ENCODE measurements around the gene AMZ1. TPM values are rescaled to one million over a fixed set of nuclear protein-coding genes. Genes with fewer than 3 reads are reported as not detected.
A peak's percentile ranks its signal among the peaks of the same experiment; 100 is the strongest.
"Not testable (repeated sequence)": the region's sequence is repeated elsewhere in the genome, so short reads cannot be mapped to it uniquely, and the experiment has no call there.

Gene AMZ1
- total RNA-seq, 2 donors from 2014 or later, result 0.27 to 0.34 TPM

GRCh38 chr7:2663960-2664359 lies 24.0 kb upstream of the AMZ1 start:
- DNase-seq (peak; percentile 24), ATAC-seq (no peak)
- intact Hi-C loops (cut with DNase I), result no loop called here

DNA sequence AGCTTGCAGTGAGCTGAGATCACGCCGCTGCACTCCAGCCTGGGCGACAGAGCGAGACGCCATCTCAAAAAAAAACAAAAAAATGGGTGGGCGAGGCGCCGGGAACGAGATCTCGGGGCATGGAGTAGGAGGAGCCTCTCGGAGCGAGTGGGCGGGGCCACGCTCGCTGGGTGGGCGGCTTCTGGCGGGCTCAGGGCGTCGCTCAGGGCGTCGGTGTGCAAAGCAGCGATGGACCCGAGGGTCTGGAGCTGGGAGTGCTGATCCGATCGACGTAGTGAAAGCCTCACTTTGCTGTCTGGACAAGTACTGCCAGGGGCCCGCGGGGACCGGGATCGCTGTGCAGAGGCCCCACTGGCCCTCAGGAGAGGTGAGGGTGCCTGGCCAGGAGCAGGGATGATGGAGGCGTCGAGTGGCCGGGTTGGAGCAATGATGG lies 22.6 kb upstream of the AMZ1 start:
- ATAC-seq, result no peak
- DNase-seq, result peak; percentile 35
- intact Hi-C loops (cut with DNase I), result no loop called here

DNA sequence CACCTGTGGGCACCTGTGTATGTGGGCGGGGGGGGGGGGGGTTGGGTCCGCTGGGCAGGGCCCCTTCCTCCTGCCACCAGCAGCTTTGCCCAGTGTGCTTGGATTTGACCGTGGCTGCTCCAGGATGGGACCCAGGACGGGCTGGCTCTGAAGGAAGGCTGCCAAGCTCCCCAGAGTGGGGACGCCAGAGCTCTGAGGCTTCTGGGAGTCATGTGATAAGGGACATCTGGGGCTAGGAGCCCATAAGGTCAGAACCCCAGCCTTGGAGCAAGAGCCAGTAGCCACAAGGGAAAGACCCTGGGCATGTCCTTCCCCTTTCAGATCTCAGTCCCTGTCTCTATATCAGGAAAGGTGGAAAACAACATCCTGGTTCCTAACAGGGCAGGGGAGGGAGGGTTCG lies 21.8 kb upstream of the AMZ1 start:
- intact Hi-C loops (cut with DNase I), result no loop called here
- DNase-seq, result no peak
- ATAC-seq, result no peak

GRCh38 chr7:2666588-2667250 lies 21.3 kb upstream of the AMZ1 start:
- intact Hi-C loops (cut with DNase I), result no loop called here
- DNase-seq (no peak), ATAC-seq (no peak)

DNA sequence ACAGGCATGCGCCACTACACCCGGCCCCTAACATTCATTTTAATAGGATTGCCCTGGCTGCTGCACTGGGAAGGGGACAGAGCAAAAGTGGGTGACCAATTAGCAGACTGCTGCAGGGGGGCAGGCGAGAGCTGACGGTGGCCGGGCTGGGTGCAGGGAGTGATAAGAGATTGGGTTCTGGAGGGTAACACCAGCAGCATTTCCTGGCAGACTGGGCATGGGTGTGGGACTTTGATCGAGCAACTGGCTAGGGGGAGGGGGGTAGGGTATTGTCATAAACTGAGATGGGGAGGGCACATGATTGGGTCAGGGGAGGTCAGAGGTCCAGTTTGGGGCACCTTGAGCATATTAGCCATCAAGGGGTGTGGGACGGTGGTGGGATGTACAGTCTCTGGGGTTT lies 20.2 kb upstream of the AMZ1 start:
- no peak for DNase-seq
- no peak for ATAC-seq
- intact Hi-C loops (cut with DNase I), result no loop called here

GRCh38 chr7:2668401-2668800 lies 19.6 kb upstream of the AMZ1 start:
- intact Hi-C loops (cut with DNase I), result no loop called here
- DNase-seq (no peak), ATAC-seq (no peak)

GRCh38 chr7:2670171-2670570 lies 17.8 kb upstream of the AMZ1 start:
- intact Hi-C loops (cut with DNase I), result no loop called here
- no peak for ATAC-seq
- no peak for DNase-seq

DNA sequence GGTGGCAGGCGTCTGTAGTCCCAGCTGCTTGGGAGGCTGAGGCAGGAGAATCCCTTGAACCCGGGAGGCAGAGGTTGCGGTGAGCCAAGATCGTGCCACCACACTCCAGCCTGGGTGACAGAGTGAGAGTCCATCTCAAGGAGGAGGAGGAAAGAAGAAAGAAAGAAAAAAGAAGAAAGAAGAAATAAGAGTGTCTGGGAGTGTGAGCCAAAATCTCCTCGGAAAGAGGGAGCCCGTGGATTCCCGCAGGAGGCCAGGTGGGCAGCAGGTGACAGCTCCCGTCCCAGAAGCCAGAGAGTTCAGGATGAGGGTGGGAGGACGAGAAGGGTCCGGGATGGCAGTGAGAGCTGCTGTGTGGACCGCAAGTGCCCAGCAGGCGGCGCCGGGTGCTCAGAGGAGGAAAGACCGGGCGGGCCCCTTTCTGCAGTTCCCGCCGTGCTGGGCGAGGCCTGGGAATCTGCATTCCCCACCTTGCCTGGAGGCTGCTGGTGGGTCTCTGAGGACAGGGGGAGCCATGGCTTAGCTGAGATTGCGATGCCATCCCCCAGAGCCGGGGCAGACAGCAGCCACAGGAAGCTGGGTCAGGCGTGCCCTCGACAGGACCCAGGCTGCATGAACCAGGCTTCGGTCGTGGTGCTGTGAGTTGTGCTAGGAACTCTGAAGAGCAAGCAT lies 17.1 kb upstream of the AMZ1 start:
- intact Hi-C loops (cut with DNase I), result no loop called here
- DNase-seq (peak; percentile 81), ATAC-seq (peak; percentile 74 to 78)

DNA sequence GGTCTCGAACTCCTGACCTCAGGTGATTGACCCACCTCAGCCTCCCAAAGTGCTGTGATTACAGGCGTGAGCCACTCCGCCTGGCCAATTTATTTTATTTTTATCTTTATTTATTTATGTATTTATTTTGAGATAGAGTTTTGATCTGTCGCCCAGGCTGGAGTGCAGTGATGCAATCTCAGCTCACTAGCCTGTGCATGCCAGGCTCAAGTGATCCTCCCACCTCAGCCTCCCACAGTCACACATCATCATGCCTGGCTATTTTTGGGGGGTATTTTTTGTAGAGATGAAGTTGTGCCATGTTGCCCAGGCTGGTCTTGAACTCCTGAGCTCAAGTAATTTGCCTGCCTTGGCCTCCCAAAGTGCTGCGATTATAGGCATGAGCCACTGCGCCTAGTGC lies 14.8 kb upstream of the AMZ1 start:
- intact Hi-C loops (cut with DNase I); DNase-seq; ATAC-seq: not testable (repeated sequence)

- intact Hi-C loops (cut with DNase I), result no loop called here
- DNase-seq (no peak), ATAC-seq (no peak)
These were observed 14.1 kb upstream of the AMZ1 start for GRCh38 chr7:2673934-2674333.

- ATAC-seq, result no peak
- intact Hi-C loops (cut with DNase I), result no loop called here
- no peak for DNase-seq
These were observed 12.7 kb upstream of the AMZ1 start for GRCh38 chr7:2675256-2675764.

- ATAC-seq; intact Hi-C loops (cut with DNase I): not testable (repeated sequence)
- DNase-seq, result peak; percentile 18
These were observed 11.4 kb upstream of the AMZ1 start for GRCh38 chr7:2676576-2676975.

- not testable (repeated sequence) for ATAC-seq
These were observed 9.5 kb upstream of the AMZ1 start for GRCh38 chr7:2678454-2678853.

DNA sequence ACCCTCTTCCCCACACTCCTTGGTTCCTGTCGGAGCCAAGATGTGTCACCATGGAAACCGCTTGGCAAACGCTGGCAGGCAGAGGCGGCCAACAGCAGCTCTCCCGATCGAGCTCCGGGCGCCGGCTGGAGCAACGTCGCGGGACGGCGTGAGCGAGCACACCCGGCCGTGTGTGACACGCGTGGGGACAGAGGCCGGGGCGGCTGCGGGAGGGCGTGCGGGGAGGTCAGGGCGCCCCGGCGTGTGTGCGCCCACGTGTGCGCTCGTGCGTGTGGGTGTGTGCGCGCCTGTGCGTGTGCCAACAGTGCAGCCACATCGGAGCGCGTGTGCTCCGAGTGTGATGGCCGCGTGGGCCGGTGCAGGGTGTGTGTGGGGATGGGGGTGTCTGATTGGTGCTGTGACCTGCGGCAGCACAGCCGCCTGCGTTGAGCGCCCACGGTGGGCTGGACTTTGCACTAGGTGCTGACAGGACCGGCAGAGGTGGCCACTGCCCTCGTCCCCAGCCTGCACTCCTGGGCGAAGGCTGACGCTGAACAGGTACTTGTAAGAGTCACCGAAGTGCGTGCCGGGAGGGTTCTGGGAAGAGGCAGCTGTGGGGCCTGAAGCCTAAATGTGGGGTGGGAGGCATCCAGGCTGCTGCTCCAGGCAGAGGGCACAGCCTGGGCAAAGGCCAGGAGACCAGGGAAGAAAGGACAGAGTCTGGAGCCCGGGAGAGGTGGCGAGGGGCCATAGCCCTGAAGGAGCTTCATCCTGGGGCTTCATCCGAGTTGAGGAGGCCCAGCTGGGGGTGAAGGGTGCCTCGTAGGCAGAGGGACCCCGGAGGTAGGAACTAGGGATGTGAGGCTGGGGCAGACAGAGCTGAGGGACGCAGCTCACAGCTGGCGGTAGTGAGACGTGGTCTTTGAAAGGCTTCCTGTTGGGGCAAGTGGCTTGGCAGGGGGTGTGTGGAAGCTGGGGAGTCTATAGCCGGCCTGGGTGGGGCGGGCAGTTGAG lies 8.6 kb upstream of the AMZ1 start:
- intact Hi-C loops (cut with DNase I), result loop anchor here (5.0 to 10.0 kb wide), 3 partner anchors 112 to 235 kb away; partner anchors contain the start of gene GRIFIN (in 1 of the 2)
- ATAC-seq, result peak in 1 of 2 donors; percentile 66
- peak; percentile 12 for DNase-seq

More at GRCh38 chr7:2678454-2678853, 9.5 kb upstream of the AMZ1 start:
- peak; percentile 4 for DNase-seq
- intact Hi-C loops (cut with DNase I), result not testable (repeated sequence)

DNA sequence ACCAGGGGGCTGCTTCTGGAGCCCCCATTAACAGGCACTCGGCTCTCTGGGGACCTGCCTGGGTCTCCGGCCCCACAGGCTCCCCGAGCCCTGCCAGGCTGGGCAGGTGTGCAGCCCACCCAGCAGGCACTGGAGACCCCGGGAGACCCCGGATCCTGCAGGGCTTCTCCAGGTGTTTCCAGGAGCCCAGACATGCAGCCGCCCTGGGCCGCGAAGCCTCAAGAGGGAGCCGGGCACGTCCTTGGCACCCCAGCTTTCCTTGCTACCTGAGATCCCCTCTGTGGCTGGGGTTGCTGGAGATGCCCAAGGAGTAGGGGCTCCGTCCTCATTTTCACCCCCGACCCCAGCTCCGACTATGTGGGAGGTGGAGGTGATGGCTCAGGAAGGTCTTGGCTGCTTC lies 7.7 kb upstream of the AMZ1 start:
- ATAC-seq, result no peak
- DNase-seq, result peak; percentile 15
- intact Hi-C loops (cut with DNase I), result loop anchor here (5.0 to 10.0 kb wide), 3 partner anchors 113 to 235 kb away; partner anchors contain the start of gene GRIFIN (in 1 of the 2)

GRCh38 chr7:2680792-2681490 lies 7.1 kb upstream of the AMZ1 start:
- intact Hi-C loops (cut with DNase I), result loop anchor here (1.0 to 10.0 kb wide), 4 partner anchors 114 to 236 kb away; partner anchors contain the start of gene GRIFIN (in 1 of the 2)
- DNase-seq (peak; percentile 89), ATAC-seq (peak; percentile 82 to 84)

DNA sequence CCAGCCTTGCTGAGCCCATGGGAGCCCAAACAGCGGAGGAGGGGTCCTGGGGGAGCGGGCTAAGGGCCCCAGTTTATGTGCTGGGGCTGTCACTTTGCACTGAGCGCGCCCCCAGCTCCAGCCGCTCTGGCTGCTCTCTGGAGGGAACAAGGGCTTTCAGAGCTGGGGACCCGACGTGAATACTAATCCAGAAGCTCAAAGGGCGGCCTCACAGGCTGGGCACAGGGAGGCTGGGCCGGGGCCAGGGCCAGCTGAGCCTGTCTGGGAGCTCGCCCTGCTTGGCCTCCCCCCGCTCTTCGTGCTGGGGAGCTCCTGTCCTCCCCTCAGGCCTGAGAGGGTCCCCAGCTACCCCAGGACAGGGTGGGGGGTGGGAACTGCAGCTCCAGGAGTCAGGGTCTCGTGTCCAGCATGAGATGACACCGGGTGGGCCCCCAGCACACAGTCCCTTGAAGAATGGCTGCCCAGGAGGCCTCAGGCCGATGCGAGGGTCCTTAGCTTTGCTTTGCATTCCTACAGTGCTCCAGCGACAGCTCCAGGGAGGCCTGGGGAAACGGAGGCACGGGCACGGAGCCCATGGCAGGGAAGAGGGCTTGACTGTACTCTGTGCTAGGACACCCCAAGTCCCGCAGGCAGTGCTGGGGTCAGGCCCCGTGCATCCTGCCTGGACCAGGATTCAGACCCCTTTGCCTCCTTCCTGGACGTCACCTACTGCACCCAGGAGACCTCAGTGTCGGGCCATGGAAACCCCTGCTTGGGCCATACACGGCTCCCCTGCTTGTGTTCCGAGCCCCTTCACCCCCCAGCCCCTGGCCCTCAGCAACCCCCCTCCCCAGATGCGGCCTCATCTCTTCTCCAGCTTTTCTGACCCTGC lies 5.8 kb upstream of the AMZ1 start:
- intact Hi-C loops (cut with DNase I), result loop anchor here (1.0 to 10.0 kb wide), 4 partner anchors 115 to 237 kb away; partner anchors contain the start of gene GRIFIN (in 1 of the 2)
- DNase-seq (peak; percentile 8), ATAC-seq (no peak)

All from left cardiac atrium (tissue), 4 donors.